ENCODE results near the gene NOP53.

DNA sequence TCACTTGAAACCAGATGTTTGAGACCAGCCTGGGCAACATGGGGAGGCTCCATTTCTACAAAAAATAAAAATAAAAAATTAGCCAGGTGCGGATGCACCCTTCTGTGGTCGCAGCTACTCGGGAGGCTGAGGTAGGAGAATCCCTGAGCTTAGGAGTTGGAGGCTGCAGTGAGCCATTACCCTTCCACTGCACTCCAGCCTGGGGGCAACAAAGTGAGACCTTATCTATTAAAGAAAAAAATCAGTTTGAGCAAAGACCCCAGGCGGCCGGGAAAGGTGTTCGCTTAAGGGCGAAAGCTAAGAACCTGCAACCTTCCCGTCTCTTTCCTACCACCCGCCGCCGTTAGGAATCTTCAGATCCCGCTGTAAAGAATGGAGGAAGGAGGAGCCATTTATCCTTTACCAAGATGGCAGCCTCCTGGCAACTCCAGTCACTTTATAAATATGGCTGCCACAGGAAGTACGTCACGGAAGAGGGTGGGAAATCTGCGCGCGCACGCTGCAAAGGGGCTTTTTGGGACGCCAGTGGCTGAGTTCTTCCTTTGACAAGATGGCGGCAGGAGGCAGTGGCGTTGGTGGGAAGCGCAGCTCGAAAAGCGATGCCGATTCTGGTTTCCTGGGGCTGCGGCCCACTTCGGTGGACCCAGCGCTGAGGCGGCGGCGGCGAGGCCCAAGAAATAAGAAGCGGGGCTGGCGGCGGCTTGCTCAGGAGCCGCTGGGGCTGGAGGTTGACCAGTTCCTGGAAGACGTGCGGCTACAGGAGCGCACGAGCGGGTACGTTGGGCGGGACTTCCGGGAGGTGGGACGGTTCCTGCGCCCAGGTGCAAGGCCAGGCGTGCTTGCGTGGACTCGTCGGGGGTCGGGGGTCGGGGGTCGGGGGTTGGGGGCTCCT lies at the start of gene NOP53:
- TF ChIP-seq, protein P1, sequence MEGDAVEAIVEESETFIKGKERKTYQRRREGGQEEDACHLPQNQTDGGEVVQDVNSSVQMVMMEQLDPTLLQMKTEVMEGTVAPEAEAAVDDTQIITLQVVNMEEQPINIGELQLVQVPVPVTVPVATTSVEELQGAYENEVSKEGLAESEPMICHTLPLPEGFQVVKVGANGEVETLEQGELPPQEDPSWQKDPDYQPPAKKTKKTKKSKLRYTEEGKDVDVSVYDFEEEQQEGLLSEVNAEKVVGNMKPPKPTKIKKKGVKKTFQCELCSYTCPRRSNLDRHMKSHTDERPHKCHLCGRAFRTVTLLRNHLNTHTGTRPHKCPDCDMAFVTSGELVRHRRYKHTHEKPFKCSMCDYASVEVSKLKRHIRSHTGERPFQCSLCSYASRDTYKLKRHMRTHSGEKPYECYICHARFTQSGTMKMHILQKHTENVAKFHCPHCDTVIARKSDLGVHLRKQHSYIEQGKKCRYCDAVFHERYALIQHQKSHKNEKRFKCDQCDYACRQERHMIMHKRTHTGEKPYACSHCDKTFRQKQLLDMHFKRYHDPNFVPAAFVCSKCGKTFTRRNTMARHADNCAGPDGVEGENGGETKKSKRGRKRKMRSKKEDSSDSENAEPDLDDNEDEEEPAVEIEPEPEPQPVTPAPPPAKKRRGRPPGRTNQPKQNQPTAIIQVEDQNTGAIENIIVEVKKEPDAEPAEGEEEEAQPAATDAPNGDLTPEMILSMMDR (conservative IDR thresholded peaks at IDR 0.05; ENCODE audit: low read depth in 2 of 2) = no peak
- TF ChIP-seq, protein P2, sequence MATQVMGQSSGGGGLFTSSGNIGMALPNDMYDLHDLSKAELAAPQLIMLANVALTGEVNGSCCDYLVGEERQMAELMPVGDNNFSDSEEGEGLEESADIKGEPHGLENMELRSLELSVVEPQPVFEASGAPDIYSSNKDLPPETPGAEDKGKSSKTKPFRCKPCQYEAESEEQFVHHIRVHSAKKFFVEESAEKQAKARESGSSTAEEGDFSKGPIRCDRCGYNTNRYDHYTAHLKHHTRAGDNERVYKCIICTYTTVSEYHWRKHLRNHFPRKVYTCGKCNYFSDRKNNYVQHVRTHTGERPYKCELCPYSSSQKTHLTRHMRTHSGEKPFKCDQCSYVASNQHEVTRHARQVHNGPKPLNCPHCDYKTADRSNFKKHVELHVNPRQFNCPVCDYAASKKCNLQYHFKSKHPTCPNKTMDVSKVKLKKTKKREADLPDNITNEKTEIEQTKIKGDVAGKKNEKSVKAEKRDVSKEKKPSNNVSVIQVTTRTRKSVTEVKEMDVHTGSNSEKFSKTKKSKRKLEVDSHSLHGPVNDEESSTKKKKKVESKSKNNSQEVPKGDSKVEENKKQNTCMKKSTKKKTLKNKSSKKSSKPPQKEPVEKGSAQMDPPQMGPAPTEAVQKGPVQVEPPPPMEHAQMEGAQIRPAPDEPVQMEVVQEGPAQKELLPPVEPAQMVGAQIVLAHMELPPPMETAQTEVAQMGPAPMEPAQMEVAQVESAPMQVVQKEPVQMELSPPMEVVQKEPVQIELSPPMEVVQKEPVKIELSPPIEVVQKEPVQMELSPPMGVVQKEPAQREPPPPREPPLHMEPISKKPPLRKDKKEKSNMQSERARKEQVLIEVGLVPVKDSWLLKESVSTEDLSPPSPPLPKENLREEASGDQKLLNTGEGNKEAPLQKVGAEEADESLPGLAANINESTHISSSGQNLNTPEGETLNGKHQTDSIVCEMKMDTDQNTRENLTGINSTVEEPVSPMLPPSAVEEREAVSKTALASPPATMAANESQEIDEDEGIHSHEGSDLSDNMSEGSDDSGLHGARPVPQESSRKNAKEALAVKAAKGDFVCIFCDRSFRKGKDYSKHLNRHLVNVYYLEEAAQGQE (IDR thresholded peaks at IDR 0.05; ENCODE audit: unreplicated experiment) = no peak
- TF ChIP-seq ETS1 (IDR thresholded peaks at IDR 0.05) (peak; percentile 95), EZH2 (IDR thresholded peaks at IDR 0.05; ENCODE audit: low read depth, unreplicated experiment) (no peak), POLR2AphosphoS5 (IDR thresholded peaks at IDR 0.05; ENCODE audit: low read depth) (peak; percentile 88), JUNB (IDR thresholded peaks at IDR 0.05; ENCODE audit: unreplicated experiment) (no peak), EZH2phosphoT487 (IDR thresholded peaks at IDR 0.05; ENCODE audit: unreplicated experiment) (no peak), ZNF331 (CRISPR knock-in tag; IDR thresholded peaks at IDR 0.05; ENCODE audit: low read depth) (peak; percentile 45; the same call in 1 of the 2 replicates), CREB1 (CRISPR knock-in tag; IDR thresholded peaks at IDR 0.05; ENCODE audit: low read depth) (peak; percentile 94)
